A549 (cell line): Measurements from ENCODE around the gene OPRL1.

ENCODE experiments used
- BHLHE40 ChIP-seq: IDR thresholded peaks from 2 replicates; pipeline ENCODE4 v1.6.1; 2012; ENCODE audit warnings: low read depth, low read length, inconsistent platforms
- CEBPB ChIP-seq, 2 experiments: fragments of >200 bp in 1 of 2; sonication (Bioruptor Twin) in 1 of 2; formaldehyde crosslinking in 1 of 2; IDR thresholded peaks; 2 replicates each; pipeline ENCODE4 v1.6.1; 2012 to 2016
- CTCF ChIP-seq: fragments of >200 bp; sonication (Bioruptor Twin); formaldehyde crosslinking; IDR thresholded peaks from 3 replicates; pipeline ENCODE4 v1.5.1; 2016
- EHF ChIP-seq: fragments of 250-450 bp; sonication (Bioruptor Pico); IDR thresholded peaks from 2 replicates; pipeline ENCODE4 v1.5.0; 2020; ENCODE audit warnings: mild to moderate bottlenecking
- EP300 ChIP-seq, 2 experiments: fragments of >200 bp; sonication (Bioruptor Twin); formaldehyde crosslinking; IDR thresholded peaks; 2 replicates in 1 of 2; 3 replicates in 1 of 2; pipeline ENCODE4 v1.6.1; 2016 to 2017
- POLR2A ChIP-seq: IDR thresholded peaks from 2 replicates; pipeline ENCODE4 v1.6.1; 2012; ENCODE audit warnings: mild to moderate bottlenecking, low read length

- TF ChIP-seq CTCF (no peak), EHF (CRISPR knock-in tag) (no peak), POLR2A (no peak), EP300 (IDR thresholded peaks at IDR 0.05) (no peak), BHLHE40 (no peak), CEBPB (IDR thresholded peaks at IDR 0.05) (no peak)
Measured at GRCh38 chr20:64102647-64103354, 22.9 kb downstream of the OPRL1 start.
